SK-N-SH (cell line): ENCODE measurements around the gene RAPH1. TPM values are rescaled to one million over a fixed set of nuclear protein-coding genes. Genes with fewer than 3 reads are reported as not detected.

Experiments used
- CTCF ChIA-PET: fragments of 300-600, 350-600 bp; formaldehyde crosslinking; extraction: SDS; loops from one replicate; lab custom pipeline; 2021; lab: Yijun Ruan, JAX
- POLR2A ChIA-PET: fragments of 350-600 bp; sonication (Branson Sonifier 250); formaldehyde crosslinking; extraction: SDS; loops from one replicate; lab custom pipeline; 2020; ENCODE audit warnings: antibody characterized with exemption, inconsistent platforms; lab: Yijun Ruan, JAX
- DNase-seq: peaks from one replicate; pipeline ENCODE4 v3.0.0; 2012
- H2AFZ ChIP-seq: fragments of 200-600 bp; sonication (generic); 2 replicates; pipeline ENCODE4 v1.8.1; 2016; ENCODE audit warnings: antibody characterized with exemption, mild to moderate bottlenecking, low read depth
- H3F3A ChIP-seq: fragments of 200-600 bp; sonication (generic); replicated peaks from 2 replicates; pipeline ENCODE3; 2016; ENCODE audit warnings: antibody characterized with exemption, mild to moderate bottlenecking; ENCODE audit not compliant: insufficient read depth
- H3K27ac ChIP-seq, 2 experiments: fragments of 200-500 bp in 1 of 2; fragments of 200-600 bp in 1 of 2; sonication (Bioruptor generic) in 1 of 2; sonication (generic), shearing (Covaris generic) in 1 of 2; 2 replicates each; pipeline versions ENCODE4 v1.5.1 to v1.6.1; 2014 to 2016; ENCODE audit warnings: low read depth in 2 of 2, inconsistent platforms in 1 of 2, low read length in 1 of 2, mild to moderate bottlenecking in 1 of 2, mixed read lengths in 1 of 2
- H3K27me3 ChIP-seq: fragments of 200-600 bp; sonication (generic), shearing (Covaris generic); 2 replicates; pipeline ENCODE4 v1.6.1; 2016; ENCODE audit warnings: mixed run types; ENCODE audit not compliant: insufficient read depth
- H3K36me3 ChIP-seq, 2 experiments: fragments of 200-500 bp in 1 of 2; fragments of 200-600 bp in 1 of 2; sonication (Bioruptor generic) in 1 of 2; sonication (generic) in 1 of 2; replicated peaks in 1 of 2; 2 replicates each; pipeline versions ENCODE3 to v1.5.1; 2014 to 2016; ENCODE audit warnings: low read length in 1 of 2, mild to moderate bottlenecking in 1 of 2; ENCODE audit not compliant: insufficient read depth in 2 of 2, control insufficient read depth in 1 of 2
- H3K4me1 ChIP-seq, 2 experiments: fragments of 200-500 bp in 1 of 2; fragments of 200-600 bp in 1 of 2; sonication (Bioruptor generic) in 1 of 2; sonication (generic), shearing (Covaris generic) in 1 of 2; 2 replicates each; pipeline versions ENCODE4 v1.5.1 to v1.6.1; 2014 to 2016; ENCODE audit warnings: low read depth in 1 of 2, low read length in 1 of 2, mixed run types in 1 of 2; ENCODE audit not compliant: insufficient read depth in 2 of 2, control insufficient read depth in 1 of 2
- H3K4me2 ChIP-seq: fragments of 200-600 bp; sonication (generic), shearing (Covaris generic); 2 replicates; pipeline ENCODE4 v1.6.1; 2017; ENCODE audit warnings: mixed run types
- H3K4me3 ChIP-seq, 2 experiments: fragments of 200-500 bp in 1 of 2; fragments of 200-600 bp in 1 of 2; sonication (Bioruptor generic) in 1 of 2; sonication (generic), shearing (Covaris generic) in 1 of 2; 2 replicates each; pipeline versions ENCODE4 v1.5.1 to v1.8.1; 2014 to 2016; ENCODE audit warnings: low read depth in 2 of 2, inconsistent platforms in 1 of 2, low read length in 1 of 2, mild to moderate bottlenecking in 1 of 2, mixed read lengths in 1 of 2, moderate library complexity in 1 of 2
- H3K79me2 ChIP-seq: fragments of 200-600 bp; sonication (generic); 2 replicates; pipeline ENCODE4 v1.8.1; 2017; ENCODE audit warnings: mild to moderate bottlenecking; ENCODE audit not compliant: insufficient read depth
- H3K9ac ChIP-seq: fragments of 200-600 bp; sonication (generic); 2 replicates; pipeline ENCODE4 v1.6.1; 2017; ENCODE audit warnings: mixed run types
- H3K9me2 ChIP-seq: fragments of 200-600 bp; sonication (generic); 2 replicates; pipeline ENCODE4 v1.6.1; 2017; ENCODE audit warnings: mixed run types
- H3K9me3 ChIP-seq: fragments of 200-600 bp; sonication (generic); 2 replicates; pipeline ENCODE4 v1.6.1; 2017; ENCODE audit warnings: mixed run types, mild to moderate bottlenecking, moderate library complexity
- H4K20me1 ChIP-seq: fragments of 200-600 bp; sonication (generic); 2 replicates; pipeline ENCODE4 v1.6.1; 2017; ENCODE audit warnings: mild to moderate bottlenecking, mixed run types; ENCODE audit not compliant: insufficient read depth
- CTCF ChIP-seq: fragments of 200-600 bp; sonication (generic); IDR thresholded peaks from 2 replicates; pipeline ENCODE4 v1.6.1; 2017; ENCODE audit warnings: antibody characterized with exemption, mild to moderate bottlenecking, moderate library complexity
- ELF1 ChIP-seq: IDR thresholded peaks from 2 replicates; pipeline ENCODE4 v1.4.0; 2012
- EP300 ChIP-seq, 2 experiments: IDR thresholded peaks; 2 replicates each; pipeline versions ENCODE4 v1.4.0 to v1.6.1; 2012; ENCODE audit warnings: borderline replicate concordance in 1 of 2, low read depth in 1 of 2, low read length in 1 of 2
- EZH2phosphoT487 ChIP-seq: fragments of 200-600 bp; sonication (generic); IDR thresholded peaks from 2 replicates; pipeline ENCODE4 v1.6.1; 2017; ENCODE audit warnings: low read depth, mixed run types, mild to moderate bottlenecking, antibody characterized with exemption, moderate library complexity, borderline replicate concordance
- FOXJ3 ChIP-seq: sonication (generic); formaldehyde crosslinking; IDR thresholded peaks from 2 replicates; pipeline ENCODE4 v1.5.1; 2020; ENCODE audit warnings: mild to moderate bottlenecking, missing genetic modification reagents
- FOXM1 ChIP-seq: IDR thresholded peaks from 2 replicates; pipeline ENCODE4 v1.4.0; 2012; ENCODE audit warnings: low read depth, mild to moderate bottlenecking
- GABPA ChIP-seq: IDR thresholded peaks from 2 replicates; pipeline ENCODE4 v1.4.0; 2012; ENCODE audit warnings: low read depth, mild to moderate bottlenecking
- IRF3 ChIP-seq: fragments of 150-350 bp; IDR thresholded peaks from 2 replicates; pipeline ENCODE4 v1.6.1; 2016; ENCODE audit warnings: mild to moderate bottlenecking, low read depth, low read length
- MAX ChIP-seq: IDR thresholded peaks from 2 replicates; pipeline ENCODE4 v1.4.0; 2012; ENCODE audit warnings: low read depth
- RAD21 ChIP-seq: IDR thresholded peaks from 2 replicates; pipeline ENCODE4 v1.6.1; 2012; ENCODE audit warnings: mild to moderate bottlenecking, low read length
- RCOR1 ChIP-seq: fragments of 150-350 bp; IDR thresholded peaks from 2 replicates; pipeline ENCODE4 v1.6.1; 2017; ENCODE audit warnings: antibody characterized with exemption, low read length
- SMC3 ChIP-seq: IDR thresholded peaks from 2 replicates; pipeline ENCODE4 v1.6.1; 2012; ENCODE audit warnings: low read depth, low read length, improper control_type of control experiment
- TAF1 ChIP-seq: IDR thresholded peaks from 2 replicates; pipeline ENCODE4 v1.6.1; 2012; ENCODE audit warnings: low read depth, mild to moderate bottlenecking, low read length, moderate library complexity, borderline replicate concordance
- TCF12 ChIP-seq: IDR thresholded peaks from 2 replicates; pipeline ENCODE4 v1.4.0; 2012
- TEAD4 ChIP-seq: IDR thresholded peaks from 2 replicates; pipeline ENCODE4 v1.4.0; 2012; ENCODE audit warnings: mild to moderate bottlenecking, borderline replicate concordance; ENCODE audit not compliant: insufficient read depth
- USF2 ChIP-seq: fragments of 150-350 bp; IDR thresholded peaks from 2 replicates; pipeline ENCODE4 v1.6.1; 2017; ENCODE audit warnings: antibody characterized with exemption, low read length, low read depth, borderline replicate concordance
- ZBTB33 ChIP-seq: IDR thresholded peaks from 2 replicates; pipeline ENCODE4 v1.4.0; 2012; ENCODE audit warnings: low read depth, borderline replicate concordance
- WGBS: methylation state at CpG from one replicate; pipeline ENCODE4 v1.1.6; 2017; ENCODE audit warnings: low lambda C conversion rate; 5-methylcytosine and 5-hydroxymethylcytosine counted together
- polyA plus RNA-seq, 3 experiments: library from polyadenylated mRNA; depleted of rRNA; stranded (reverse); fragments of >200 nt; gene quantifications; 2 replicates each; pipeline ENCODE4 v1.2.3, GENCODE V29; 2012

RAPH1 gene
- polyA plus RNA-seq, 1 of the 3 experiments (the other 2 are of a cell fraction), result 6.7 TPM

GRCh38 chr2:203441463-203441862, 93.6 kb downstream of the RAPH1 start:
- no peak for DNase-seq
- H3K4me1 ChIP-seq, result peaks cover 0 to 4% of the 10 kb centered on the region in 2 experiments; a peak in 1 of 4 replicates
- no peaks in the 10 kb centered on the region for H3K9me2 ChIP-seq
- peaks cover 57 to 64% of the 10 kb centered on the region in 2 experiments for H3K36me3 ChIP-seq
- no peaks in the 10 kb centered on the region for H3K9me3 ChIP-seq
- peaks cover 46% of the 10 kb centered on the region for H3K79me2 ChIP-seq
- ChIA-PET POLR2A (no interaction called here), CTCF (interaction anchor here (0.9 to 1.1 kb wide), 2 partner anchors 12 kb away, joined by 4 to 6 read pairs; no protein-coding TSS in a partner anchor)
- no peak overlapping the region for H3K4me3 ChIP-seq
- H4K20me1 ChIP-seq, result peaks cover 12% of the 10 kb centered on the region; the same call in 1 of the 2 replicates
- TF ChIP-seq TAF1, result no peak
- no peak for TF ChIP-seq FOXM1
- no peak for TF ChIP-seq GABPA
- no peak for TF ChIP-seq EP300 (IDR thresholded peaks at IDR 0.05; ENCODE audit: borderline replicate concordance in 1 of 2, low read depth in 1 of 2, low read length in 1 of 2)
- TF ChIP-seq USF2, result no peak
- TF ChIP-seq RAD21, result no peak
- no peak overlapping the region for H2AFZ ChIP-seq
- H3K4me2 ChIP-seq, result no peak overlapping the region
- peaks cover 27% of the 10 kb centered on the region for H3F3A ChIP-seq
- no peak overlapping the region for H3K27ac ChIP-seq
- no peak overlapping the region for H3K9ac ChIP-seq
- WGBS, result 98% methylated on average over 3 of the region's 3 CpGs
- H3K27me3 ChIP-seq, result no peaks in the 10 kb centered on the region

GRCh38 chr2:203440671-203441070, 94.4 kb downstream of the RAPH1 start:
- 94% methylated on average over 4 of the region's 4 CpGs for WGBS
- H3F3A ChIP-seq, result peaks cover 25% of the 10 kb centered on the region
- DNase-seq, result no peak
- peaks cover 54% of the 10 kb centered on the region for H3K79me2 ChIP-seq
- POLR2A ChIA-PET, result no interaction called here
- H3K4me2 ChIP-seq, result no peak overlapping the region
- no peak overlapping the region for H3K9ac ChIP-seq
- peaks cover 61 to 66% of the 10 kb centered on the region in 2 experiments for H3K36me3 ChIP-seq
- TF ChIP-seq SMC3 (no peak), RCOR1 (no peak), IRF3 (no peak), TEAD4 (no peak), FOXJ3 (CRISPR knock-in tag) (no peak), EZH2phosphoT487 (no peak), CTCF (no peak), ELF1 (no peak), TCF12 (no peak), ZBTB33 (no peak), GABPA (no peak), MAX (no peak)
- H3K4me1 ChIP-seq, result peaks cover 0 to 5% of the 10 kb centered on the region in 2 experiments; a peak in 1 of 4 replicates
- no peak overlapping the region for H3K27ac ChIP-seq
- H3K27me3 ChIP-seq, result no peaks in the 10 kb centered on the region
- H3K4me3 ChIP-seq, result no peak overlapping the region
- H4K20me1 ChIP-seq, result peaks cover 12% of the 10 kb centered on the region; the same call in 1 of the 2 replicates
- no peaks in the 10 kb centered on the region for H3K9me2 ChIP-seq
- H2AFZ ChIP-seq, result no peak overlapping the region
- H3K9me3 ChIP-seq, result no peaks in the 10 kb centered on the region
- CTCF ChIA-PET, result interaction anchor here (1.1 kb wide), 1 partner anchor 13 kb away, joined by 6 read pairs; no protein-coding TSS in a partner anchor
